Measurements from ENCODE around the gene UACA.

- no peak for TF ChIP-seq ISL1 (CRISPR knock-in tag; IDR thresholded peaks at IDR 0.05)
- no peak for TF ChIP-seq PATZ1 (CRISPR knock-in tag; IDR thresholded peaks at IDR 0.05; ENCODE audit: borderline replicate concordance)
- TF ChIP-seq ZNF8 (CRISPR knock-in tag; IDR thresholded peaks at IDR 0.05), result no peak
- TF ChIP-seq ZFP3 (CRISPR knock-in tag; IDR thresholded peaks at IDR 0.05), result no peak
- no peak for TF ChIP-seq ESRRG (CRISPR knock-in tag; IDR thresholded peaks at IDR 0.05)
- TF ChIP-seq CREB5 (CRISPR knock-in tag; IDR thresholded peaks at IDR 0.05; ENCODE audit: low read depth), result no peak
- TF ChIP-seq OSR1 (CRISPR knock-in tag; IDR thresholded peaks at IDR 0.05), result no peak
- TF ChIP-seq TOX (CRISPR knock-in tag; IDR thresholded peaks at IDR 0.05; ENCODE audit: borderline replicate concordance), result no peak
- no peak for TF ChIP-seq PPARA (CRISPR knock-in tag; IDR thresholded peaks at IDR 0.05; ENCODE audit: borderline replicate concordance)
- TF ChIP-seq POU6F1 (CRISPR knock-in tag; IDR thresholded peaks at IDR 0.05; ENCODE audit: borderline replicate concordance, low read depth), result no peak
- TF ChIP-seq ZFP30 (CRISPR knock-in tag; IDR thresholded peaks at IDR 0.05), result no peak
- TF ChIP-seq CSDC2 (CRISPR knock-in tag; IDR thresholded peaks at IDR 0.05), result no peak
- TF ChIP-seq ARNTL (CRISPR knock-in tag; IDR thresholded peaks at IDR 0.05; ENCODE audit: borderline replicate concordance, low read depth), result no peak
- TF ChIP-seq SNAI2 (CRISPR knock-in tag; IDR thresholded peaks at IDR 0.05), result no peak
Measured at GRCh38 chr15:70669006-70669602, 94.3 kb downstream of the UACA start.

Measured in SK-N-SH treated with all-trans-retinoic acid at 6 μM for 48 hours (cell line).